Mucosa of descending colon (tissue), 3 donors: ENCODE data around the gene TBATA. TPM values are rescaled to one million over a fixed set of nuclear protein-coding genes. Genes with fewer than 3 reads are reported as not detected.
A peak's percentile ranks its signal among the peaks of the same experiment; 100 is the strongest.

Experiments
- ATAC-seq: fragments of 200-7000 bp; cut with Tn5 transposase; one replicate; pipeline ENCODE4 v1.9.1; 2020; ENCODE audit warnings: mild to moderate bottlenecking, moderate library complexity
- DNase-seq, 3 donors: peaks; one replicate each; pipeline ENCODE4 v3.0.0-alpha.2; 2020
- H3K36me3 ChIP-seq: fragments of 200-600 bp; one replicate; pipeline ENCODE4 v1.8.0; 2021; ENCODE audit warnings: low read depth, mild to moderate bottlenecking
- H3K4me1 ChIP-seq: fragments of 200-600 bp; one replicate; pipeline ENCODE4 v1.8.0; 2021; ENCODE audit warnings: low read depth, mild to moderate bottlenecking
- H3K4me3 ChIP-seq: fragments of 200-600 bp; one replicate; pipeline ENCODE4 v1.8.0; 2021; ENCODE audit warnings: mild to moderate bottlenecking
- H3K9me3 ChIP-seq: fragments of 200-600 bp; one replicate; pipeline ENCODE4 v1.8.0; 2021; ENCODE audit warnings: mild to moderate bottlenecking
- intact Hi-C, 2 donors: fragments of 100-400 bp; cut with DNase I in 1 of 2; cut with micrococcal nuclease in 1 of 2; formaldehyde crosslinking; loops; one replicate each; pipeline versions ENCODE4 v1.11.0 to v1.11.1; 2022; cut with DNase I, micrococcal nuclease
- total RNA-seq, 3 donors: library from RNA; stranded (reverse); fragmentation: NEBNext Ultra II Directional in 2 of 3; extraction: Animal tissue kit (Norgen Biotek cat#: 25700) in 2 of 3; gene quantifications; one replicate each; pipeline versions ENCODE4 v1.2.1 to v1.2.4, GENCODE V29; 2021 to 2023
- TF ChIP-seq, protein P1 (sequence below): fragments of 200-600 bp; IDR thresholded peaks from one replicate; pipeline ENCODE4 v1.8.0; 2022; ENCODE audit warnings: antibody characterized with exemption, mild to moderate bottlenecking
- donor health status: DM: no; HTN: no; CAD: no; lungs with moderate emphysema.
- donor health status: DM: no; HTN: no; CAD: no.
- donor health status: DM: no; HTN: yes; CAD: no.

The TBATA gene
- total RNA-seq, 3 donors from 2014 or later, result not detected

DNA sequence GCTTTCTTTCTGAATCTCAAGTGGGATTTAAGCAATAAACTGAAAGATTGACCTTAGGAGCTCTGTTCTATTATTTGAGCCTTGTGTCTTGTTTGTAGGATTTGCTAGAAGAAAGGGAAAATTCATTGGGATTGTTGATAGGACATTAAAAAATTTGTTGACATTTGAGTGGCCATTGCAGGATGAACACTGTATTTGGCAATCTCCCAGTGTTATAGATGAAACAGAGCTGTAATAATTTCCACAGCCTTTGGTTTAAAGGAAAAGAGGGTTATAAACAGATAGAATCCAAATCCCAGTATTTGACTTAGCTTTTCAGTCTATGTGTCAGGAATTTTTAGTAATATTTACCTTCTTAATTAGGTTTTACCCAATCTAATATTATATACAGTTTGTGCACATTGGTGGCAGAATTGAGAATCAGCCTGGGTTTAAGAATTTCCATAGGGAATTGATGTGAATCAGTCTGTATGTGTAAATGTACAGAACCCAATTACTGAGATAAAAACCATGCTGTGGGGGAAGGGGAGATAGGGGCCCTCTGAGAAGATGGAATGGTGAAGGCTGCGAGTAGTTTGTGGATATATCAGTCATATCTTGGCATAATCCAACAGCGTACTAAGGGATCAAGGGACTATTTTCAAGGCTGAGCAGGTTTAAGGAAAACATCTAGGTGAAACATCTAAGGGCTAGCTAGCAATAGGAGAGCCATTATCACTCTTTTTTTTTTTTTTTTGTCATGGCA, 37.1 kb upstream of the TBATA start:
- TF ChIP-seq, protein P1, sequence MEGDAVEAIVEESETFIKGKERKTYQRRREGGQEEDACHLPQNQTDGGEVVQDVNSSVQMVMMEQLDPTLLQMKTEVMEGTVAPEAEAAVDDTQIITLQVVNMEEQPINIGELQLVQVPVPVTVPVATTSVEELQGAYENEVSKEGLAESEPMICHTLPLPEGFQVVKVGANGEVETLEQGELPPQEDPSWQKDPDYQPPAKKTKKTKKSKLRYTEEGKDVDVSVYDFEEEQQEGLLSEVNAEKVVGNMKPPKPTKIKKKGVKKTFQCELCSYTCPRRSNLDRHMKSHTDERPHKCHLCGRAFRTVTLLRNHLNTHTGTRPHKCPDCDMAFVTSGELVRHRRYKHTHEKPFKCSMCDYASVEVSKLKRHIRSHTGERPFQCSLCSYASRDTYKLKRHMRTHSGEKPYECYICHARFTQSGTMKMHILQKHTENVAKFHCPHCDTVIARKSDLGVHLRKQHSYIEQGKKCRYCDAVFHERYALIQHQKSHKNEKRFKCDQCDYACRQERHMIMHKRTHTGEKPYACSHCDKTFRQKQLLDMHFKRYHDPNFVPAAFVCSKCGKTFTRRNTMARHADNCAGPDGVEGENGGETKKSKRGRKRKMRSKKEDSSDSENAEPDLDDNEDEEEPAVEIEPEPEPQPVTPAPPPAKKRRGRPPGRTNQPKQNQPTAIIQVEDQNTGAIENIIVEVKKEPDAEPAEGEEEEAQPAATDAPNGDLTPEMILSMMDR, result no peak
- Histone ChIP-seq H3K4me1 (peaks cover 3% of the 10 kb centered on the region), H3K4me3 (no peak overlapping the region), H3K9me3 (no peaks in the 10 kb centered on the region), H3K36me3 (no peaks in the 10 kb centered on the region)
- no peak for ATAC-seq
- DNase-seq, result no peak
- intact Hi-C loops, result no loop called here

DNA sequence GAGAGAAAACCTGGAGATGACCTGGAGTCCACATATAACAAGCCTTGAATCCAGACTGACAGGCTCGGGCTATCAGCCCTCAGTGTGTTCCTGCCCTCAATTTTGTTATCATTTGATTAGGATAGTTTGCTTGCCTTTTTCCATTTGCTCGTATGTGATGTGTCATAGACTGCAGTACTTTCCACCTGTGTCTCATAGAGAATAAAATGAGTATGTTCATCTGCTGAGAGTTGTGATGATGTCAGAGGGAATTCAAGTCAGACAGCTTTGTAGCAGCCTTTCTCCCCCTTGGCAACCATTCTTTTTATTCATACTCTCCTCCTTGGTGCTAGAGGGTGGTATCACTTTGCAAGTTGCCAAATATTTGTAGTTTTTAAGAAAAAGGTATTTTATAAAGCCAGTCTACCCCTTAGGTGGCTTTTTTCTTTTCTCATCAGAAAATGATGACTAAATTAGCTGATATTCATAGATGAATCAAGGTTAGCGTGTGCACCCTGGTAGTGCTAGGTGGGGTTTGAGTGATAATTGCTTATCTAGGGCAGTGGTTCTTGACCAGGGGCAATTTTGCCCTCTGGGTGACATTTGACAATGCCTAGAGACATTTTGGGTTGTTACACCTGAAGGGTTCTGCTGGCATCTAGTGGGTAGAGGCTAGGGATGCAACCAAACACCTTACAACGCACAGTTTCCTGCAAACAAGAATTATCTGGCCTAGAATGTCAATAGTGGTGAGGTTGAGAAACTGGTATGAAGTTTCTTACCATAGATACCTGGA, 36.0 kb upstream of the TBATA start:
- DNase-seq, result no peak
- Histone ChIP-seq H3K4me3 (no peak overlapping the region), H3K9me3 (no peaks in the 10 kb centered on the region), H3K36me3 (no peaks in the 10 kb centered on the region), H3K4me1 (peaks cover 8% of the 10 kb centered on the region)
- TF ChIP-seq, protein P1, result no peak
- no peak for ATAC-seq
- intact Hi-C loops, result no loop called here

DNA sequence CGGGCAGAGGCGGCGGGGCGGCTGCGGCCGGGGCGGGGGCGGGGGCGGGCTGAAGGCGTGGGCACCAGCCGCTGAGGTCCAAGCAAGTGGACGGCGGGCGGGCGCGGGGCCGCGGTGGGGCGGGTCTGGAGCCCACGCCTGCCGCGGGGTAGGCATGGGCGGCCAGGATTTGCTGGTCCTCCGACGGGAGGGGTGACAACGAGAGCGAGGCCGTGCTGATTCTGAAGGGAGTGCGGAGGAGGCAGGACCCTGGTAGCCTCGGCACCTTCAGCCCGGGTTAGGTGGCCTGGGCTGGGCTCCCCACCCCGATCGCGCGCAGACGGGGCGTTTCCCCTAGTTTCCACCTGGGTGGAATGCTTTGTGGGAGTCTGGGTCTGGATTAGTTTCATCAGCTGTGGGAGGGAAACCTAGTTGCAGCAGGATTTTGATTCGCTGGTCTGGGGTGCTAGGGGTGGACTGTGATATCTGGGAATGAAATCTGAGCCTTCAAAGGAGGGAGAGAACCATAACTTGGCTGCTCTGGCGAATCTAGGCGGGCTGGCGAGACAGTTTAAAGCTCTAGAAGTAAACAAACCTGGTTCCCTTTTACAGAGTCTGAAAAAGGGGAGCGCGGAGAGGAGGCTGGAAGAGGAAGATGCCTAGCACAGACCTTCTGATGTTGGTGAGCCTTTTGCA, 31.2 kb upstream of the TBATA start:
- ATAC-seq, result peak; percentile 70
- H3K4me3 ChIP-seq, result peak overlapping the region; percentile 59
- intact Hi-C loops, result loop anchor here in 1 of 2 donors (2.0 kb wide), 1 partner anchor 64 kb away; no protein-coding TSS in a partner anchor
- peak; percentile 59 to 78 (median 74) for DNase-seq
- no peaks in the 10 kb centered on the region for H3K36me3 ChIP-seq
- TF ChIP-seq, protein P1, result no peak
- H3K9me3 ChIP-seq, result no peaks in the 10 kb centered on the region
- H3K4me1 ChIP-seq, result peaks cover 8% of the 10 kb centered on the region

DNA sequence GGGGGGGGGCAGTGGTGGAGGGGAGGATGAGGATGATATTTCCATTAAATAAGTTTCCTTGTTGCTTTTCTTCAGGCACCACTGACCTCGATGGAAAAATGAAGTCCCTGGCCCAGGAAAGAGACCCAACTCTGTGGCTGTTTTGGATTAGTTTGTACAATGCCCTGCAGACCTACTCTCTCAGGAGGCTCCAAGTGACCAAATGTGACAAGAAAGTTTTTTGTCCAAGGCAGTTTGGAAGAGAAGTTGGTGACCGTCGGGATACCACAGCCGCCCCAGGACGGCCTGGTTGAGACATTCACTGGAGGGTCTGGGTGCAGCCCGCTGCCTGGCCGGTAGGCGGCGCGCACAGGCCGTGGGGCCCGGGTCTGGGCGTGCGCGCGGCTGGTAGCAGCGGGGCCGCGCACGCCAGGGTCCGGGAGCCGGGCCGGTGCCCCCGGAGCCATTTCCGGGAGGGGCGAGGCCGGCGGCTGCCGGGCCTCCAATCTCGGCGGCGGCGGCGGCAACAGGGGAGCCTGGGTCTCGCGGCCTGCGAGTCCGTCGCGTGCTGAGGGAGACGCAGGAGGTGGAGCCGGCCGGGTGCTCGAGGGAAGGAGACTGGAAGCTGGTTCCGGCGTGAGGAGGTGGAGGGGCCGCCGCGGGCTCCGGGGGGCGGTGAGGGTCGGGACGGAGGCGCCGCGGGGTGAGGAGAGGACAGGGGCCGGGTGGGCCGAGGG, 30.5 kb upstream of the TBATA start, which contains the start of gene SGPL1:
Gene SGPL1, plus strand, starts transcription at position 445 of the 716 bp plus-strand sequence. CDS start 906 bp downstream, outside the sequence.
- TF ChIP-seq, protein P1, result peak; percentile 98
- H3K4me3 ChIP-seq, result peak within 1 kb of the TSS; percentile 59
- H3K9me3 ChIP-seq, result no peaks in the 10 kb centered on the region
- DNase-seq, result peak; percentile 87 to 94 (median 92)
- no peaks in the 10 kb centered on the region for H3K36me3 ChIP-seq
- intact Hi-C loops, result loop anchor here in 1 of 2 donors (2.0 kb wide), 1 partner anchor 65 kb away; no protein-coding TSS in a partner anchor
- peaks cover 8% of the 10 kb centered on the region for H3K4me1 ChIP-seq
- peak; percentile 99 for ATAC-seq

DNA sequence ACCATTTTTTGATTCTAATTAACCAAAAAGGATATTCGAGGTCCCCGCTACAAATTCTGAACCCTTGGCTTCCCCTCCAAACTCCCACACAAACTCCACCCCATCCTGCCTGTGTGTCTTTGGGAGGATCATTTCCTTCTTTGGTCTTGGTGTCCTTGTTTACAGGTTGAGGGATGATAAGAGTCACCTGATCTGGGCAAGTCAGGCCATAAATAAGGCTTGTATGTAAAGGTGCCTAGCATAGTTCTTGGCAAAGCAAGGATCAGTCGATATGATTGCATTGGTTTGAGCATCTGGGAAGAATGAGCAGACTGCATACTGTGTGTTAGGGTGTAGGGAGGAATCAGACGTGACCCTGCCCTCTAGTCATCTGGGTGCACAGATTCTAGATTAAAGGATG, 28.9 kb upstream of the TBATA start:
- H3K4me1 ChIP-seq, result peaks cover 8% of the 10 kb centered on the region
- ATAC-seq (no peak), DNase-seq (no peak)
- TF ChIP-seq, protein P1, result no peak
- H3K9me3 ChIP-seq, result no peaks in the 10 kb centered on the region
- no peaks in the 10 kb centered on the region for H3K36me3 ChIP-seq
- intact Hi-C loops, result loop anchor here in 1 of 2 donors (5.0 kb wide), 1 partner anchor 68 kb away; no protein-coding TSS in a partner anchor
- no peak overlapping the region for H3K4me3 ChIP-seq
